Suprapubic skin (tissue), 4 donors: ENCODE data around the gene ZNF213.

Experiments used
- CTCF ChIP-seq, 2 donors: fragments of 200-600 bp in 1 of 2; fragments of 450-650 bp in 1 of 2; sonication (generic) in 1 of 2; IDR thresholded peaks; one replicate each; pipeline ENCODE4 v1.5.1; 2016 to 2019; ENCODE audit warnings: antibody characterized with exemption in 2 of 2, mild to moderate bottlenecking in 1 of 2, moderate library complexity in 1 of 2
- POLR2A ChIP-seq, 2 donors: fragments of 450-650 bp; IDR thresholded peaks; one replicate each; pipeline ENCODE4 v1.6.1; 2017; ENCODE audit warnings: antibody characterized with exemption in 2 of 2, mild to moderate bottlenecking in 2 of 2, moderate library complexity in 2 of 2
- POLR2AphosphoS5 ChIP-seq, 3 donors: sonication (generic); formaldehyde crosslinking; IDR thresholded peaks; one replicate each; pipeline ENCODE4 v1.6.1; 2017; ENCODE audit warnings: antibody characterized with exemption in 3 of 3

- TF ChIP-seq POLR2A (IDR thresholded peaks at IDR 0.05) (no peak), CTCF (IDR thresholded peaks at IDR 0.05) (no peak), POLR2AphosphoS5 (IDR thresholded peaks at IDR 0.05) (no peak)
Measured at GRCh38 chr16:3115003-3115402, 19.8 kb upstream of the ZNF213 start.
